Endothelial cell of umbilical vein (primary cell): ENCODE results near the gene TSEN54. TPM values are rescaled to one million over a fixed set of nuclear protein-coding genes. Genes with fewer than 3 reads are reported as not detected.

Source experiments
- BruUV-seq: library from RNA; stranded (reverse); fragments of 400-500 nt; replicated peaks from 2 replicates; lab custom pipeline; 2021; lab: Mats Ljungman, UMichigan
- CTCF ChIA-PET: fragments of 300-600, 350-600 bp; sonication (Branson Sonifier 250); formaldehyde crosslinking; loops from one replicate; lab custom pipeline; 2021; ENCODE audit warnings: antibody characterized with exemption, inconsistent platforms; lab: Charles Lee
- POLR2A ChIA-PET: fragments of 300-600, 350-600 bp; sonication (Branson Sonifier 250); formaldehyde crosslinking; loops from one replicate; lab custom pipeline; 2021; ENCODE audit warnings: antibody characterized with exemption, inconsistent platforms; lab: Charles Lee
- DNase-seq: peaks from one replicate; pipeline ENCODE4 v3.0.0-alpha.2; 2011; ENCODE audit warnings: low read depth, low spot score
- FAIRE-seq: peaks from 2 replicates; lab custom pipeline; 2011; peaks lifted over from hg19 to GRCh38; lab: Jason Lieb, UNC
- H2AFZ ChIP-seq: 2 replicates; pipeline ENCODE4 v1.6.0; 2012; ENCODE audit warnings: low read depth, low read length, control low read depth, inconsistent platforms
- H3K27ac ChIP-seq: 2 replicates; pipeline ENCODE4 v1.5.1; 2011; ENCODE audit warnings: low read depth, mild to moderate bottlenecking, control low read depth, low read length, moderate library complexity; ENCODE audit not compliant: insufficient read depth
- H3K27me3 ChIP-seq, 2 experiments: 2 replicates each; pipeline versions ENCODE4 v1.6.0 to v1.6.1; 2011; ENCODE audit warnings: low read length in 2 of 2, mixed read lengths in 1 of 2; ENCODE audit not compliant: control insufficient read depth in 2 of 2, insufficient read depth in 2 of 2
- H3K36me3 ChIP-seq, 2 experiments: 2 replicates in 1 of 2; 3 replicates in 1 of 2; pipeline ENCODE4 v1.5.1; 2011; ENCODE audit warnings: low read length in 2 of 2, mild to moderate bottlenecking in 1 of 2, moderate library complexity in 1 of 2; ENCODE audit not compliant: control insufficient read depth in 2 of 2, insufficient read depth in 2 of 2; ENCODE audit errors: extremely low read depth in 1 of 2
- H3K4me1 ChIP-seq: 3 replicates; pipeline ENCODE4 v1.5.1; 2011; ENCODE audit warnings: mild to moderate bottlenecking, low read length; ENCODE audit not compliant: control insufficient read depth, insufficient read depth; ENCODE audit errors: extremely low read depth
- H3K4me2 ChIP-seq: 2 replicates; pipeline ENCODE4 v1.6.1; 2011; ENCODE audit warnings: low read length, control low read depth, mixed read lengths; ENCODE audit not compliant: insufficient read depth
- H3K4me3 ChIP-seq, 3 experiments: fragments of 200-600 bp in 1 of 3; sonication (generic), shearing (Covaris generic) in 1 of 3; replicated peaks in 1 of 3; 2 replicates each; pipeline ENCODE4 v1.5.1; 2011 to 2016; ENCODE audit warnings: control low read depth in 3 of 3, low read length in 3 of 3, mild to moderate bottlenecking in 2 of 3, inconsistent platforms in 1 of 3, low read depth in 1 of 3, moderate library complexity in 1 of 3; ENCODE audit not compliant: insufficient read depth in 1 of 3
- H3K79me2 ChIP-seq: 2 replicates; pipeline ENCODE4 v1.6.0; 2012; ENCODE audit warnings: low read length, inconsistent platforms; ENCODE audit not compliant: control insufficient read depth, insufficient read depth
- H3K9ac ChIP-seq: replicated peaks from 2 replicates; pipeline ENCODE3; 2011; ENCODE audit warnings: low read length, control low read depth; ENCODE audit not compliant: insufficient read depth; ENCODE audit errors: extremely low read depth
- H3K9me1 ChIP-seq: replicated peaks from 3 replicates; pipeline ENCODE4 v1.6.0; 2011; ENCODE audit warnings: mild to moderate bottlenecking, low read length; ENCODE audit not compliant: control insufficient read depth, insufficient read depth; ENCODE audit errors: extremely low read depth
- H3K9me3 ChIP-seq: replicated peaks from 2 replicates; pipeline ENCODE4 v1.5.1; 2012; ENCODE audit warnings: low read length, inconsistent platforms; ENCODE audit not compliant: control insufficient read depth, insufficient read depth
- H4K20me1 ChIP-seq: replicated peaks from 2 replicates; pipeline ENCODE3; 2011; ENCODE audit warnings: mild to moderate bottlenecking, low read length; ENCODE audit not compliant: control insufficient read depth, insufficient read depth; ENCODE audit errors: extremely low read depth
- CTCF ChIP-seq, 2 donors: IDR thresholded peaks; 1 replicate in 1 of 2; 2 replicates in 1 of 2; pipeline ENCODE4 v1.5.1; 2011; ENCODE audit warnings: low read length in 2 of 2, mild to moderate bottlenecking in 2 of 2, moderate library complexity in 2 of 2, control low read depth in 1 of 2, inconsistent platforms in 1 of 2, low read depth in 1 of 2; ENCODE audit not compliant: insufficient read depth in 1 of 2; ENCODE audit errors: extremely low read depth in 1 of 2
- EZH2 ChIP-seq: IDR thresholded peaks from 2 replicates; pipeline ENCODE4 v1.6.1; 2012; ENCODE audit warnings: borderline replicate concordance, low read depth, mild to moderate bottlenecking, moderate library complexity, low read length, inconsistent platforms; ENCODE audit not compliant: severe bottlenecking
- FOS ChIP-seq: IDR thresholded peaks from 2 replicates; pipeline ENCODE4 v1.6.1; 2011; ENCODE audit warnings: mild to moderate bottlenecking, low read length, moderate library complexity, borderline replicate concordance; ENCODE audit not compliant: insufficient read depth
- GATA2 ChIP-seq: IDR thresholded peaks from 2 replicates; pipeline ENCODE4 v1.7.0; 2011; ENCODE audit warnings: low read depth, mild to moderate bottlenecking, moderate library complexity, mixed read lengths, low read length; ENCODE audit not compliant: insufficient read length, insufficient read depth
- JUN ChIP-seq: IDR thresholded peaks from 2 replicates; pipeline ENCODE4 v1.6.1; 2011; ENCODE audit warnings: borderline replicate concordance, low read depth; ENCODE audit not compliant: insufficient read length, insufficient read depth
- MAX ChIP-seq: IDR thresholded peaks from 2 replicates; pipeline ENCODE4 v1.6.1; 2011; ENCODE audit not compliant: insufficient read depth, insufficient read length
- MYC ChIP-seq: IDR thresholded peaks from one replicate; pipeline ENCODE4 v1.6.1; 2011; ENCODE audit warnings: mild to moderate bottlenecking, low read depth, low read length
- POLR2A ChIP-seq: IDR thresholded peaks from 2 replicates; pipeline ENCODE4 v1.6.1; 2012; ENCODE audit warnings: low read depth, mild to moderate bottlenecking, control low read depth, low read length
- POLR2AphosphoS5 ChIP-seq: IDR thresholded peaks from 2 replicates; pipeline ENCODE4 v1.6.1; 2012; ENCODE audit warnings: low read depth, mild to moderate bottlenecking, control low read depth, low read length, moderate library complexity; ENCODE audit not compliant: insufficient read depth
- dilution Hi-C: fragments of 300-500 bp; cut with MboI; formaldehyde crosslinking; loops from one replicate; pipeline ENCODE4 v1.15.0; 2019; ENCODE audit warnings: low sequenced_read_pairs; ENCODE audit not compliant: extremely low pct_ligation_motif_present
- intact Hi-C: fragments of 100-400 bp; cut with micrococcal nuclease; formaldehyde crosslinking; loops from one replicate; pipeline ENCODE4 v1.10.0; 2022
- polyA plus RNA-seq, 4 experiments: library from polyadenylated mRNA; depleted of rRNA in 3 of 4; stranded (reverse) in 3 of 4; unstranded in 1 of 4; fragments of >200 nt; gene quantifications; 2 replicates each; pipeline versions ENCODE4 v1.2.1 to v1.2.3, GENCODE V29; 2011 to 2012; ENCODE audit warnings: missing spikeins in 1 of 4
- total RNA-seq: library from RNA; stranded (reverse); gene quantifications from 2 replicates; pipeline ENCODE4 v1.2.3, GENCODE V29; 2021

Gene TSEN54
- total and polyA plus RNA-seq, 2 donors (not counting 3 experiments of a cell fraction or from before 2014, with no cell fraction given) = 22.3 to 26.3 TPM

- Histone ChIP-seq H3K4me2 (no peak overlapping the region), H3K27ac (no peak overlapping the region), H3K79me2 (no peaks in the 10 kb centered on the region), H3K4me1 (peaks cover 11% of the 10 kb centered on the region), H3K9me1 (no peaks in the 10 kb centered on the region), H3K9me3 (no peaks in the 10 kb centered on the region), H4K20me1 (no peaks in the 10 kb centered on the region), H2AFZ (no peak overlapping the region), H3K36me3 (peaks cover 0 to 8% of the 10 kb centered on the region in 2 experiments), H3K27me3 (no peaks in the 10 kb centered on the region), H3K4me3 (no peak overlapping the region), H3K9ac (no peak overlapping the region)
- ChIA-PET CTCF (interaction anchor here (1.5 kb wide), 1 partner anchor 20 kb away, joined by 3 read pairs; no protein-coding TSS in a partner anchor), POLR2A (no interaction called here)
- BruUV-seq = no TSS peak
- dilution Hi-C loops (no loop called here), intact Hi-C loops (no loop called here)
- no peak for TF ChIP-seq FOS
- TF ChIP-seq EZH2 = no peak
- no peak for TF ChIP-seq GATA2
- TF ChIP-seq CTCF (IDR thresholded peaks at IDR 0.05; ENCODE audit: extremely low read depth in 1 of 2, insufficient read depth in 1 of 2, low read depth in 1 of 2, low read length in 2 of 2) = no peak
- TF ChIP-seq POLR2A = no peak
- TF ChIP-seq JUN = no peak
- TF ChIP-seq POLR2AphosphoS5 = no peak
- TF ChIP-seq MAX = no peak
- no peak for TF ChIP-seq MYC
- DNase-seq = no peak
- no peak for FAIRE-seq
Measured at GRCh38 chr17:75474736-75475135, 41.6 kb upstream of the TSEN54 start.
